ENCODE results near the gene GP1BB. TPM values are rescaled to one million over a fixed set of nuclear protein-coding genes. Genes with fewer than 3 reads are reported as not detected.

GP1BB gene
- total RNA-seq, 1 experiment from 2014 or later: 3.6 TPM

- no peak overlapping the region for H3K4me3 ChIP-seq (ENCODE audit: low read depth in 2 of 2, low read length in 2 of 2)
- no peaks in the 10 kb centered on the region for H3K36me3 ChIP-seq (ENCODE audit: control insufficient read depth, insufficient read depth, low read length)
- no peak overlapping the region for H3K27ac ChIP-seq (ENCODE audit: low read length)
- CTCF ChIA-PET: interaction anchor here (0.6 kb wide), 1 partner anchor 16 kb away, joined by 4 read pairs; no protein-coding TSS in a partner anchor
- intact Hi-C loops (cut with micrococcal nuclease; ENCODE audit: unreplicated experiment): no loop called here
- no peaks in the 10 kb centered on the region for H3K9me3 ChIP-seq (ENCODE audit: control insufficient read depth, insufficient read depth, low read depth, low read length)
- POLR2A ChIA-PET: no interaction called here
- H3K4me1 ChIP-seq (ENCODE audit: control insufficient read depth, insufficient read depth, low read length): peaks cover 2% of the 10 kb centered on the region; the same call in 1 of the 2 replicates
- TF ChIP-seq POLR2AphosphoS5 (IDR thresholded peaks at IDR 0.05; ENCODE audit: low read depth, low read length): no peak
- no peak for TF ChIP-seq SIN3A (IDR thresholded peaks at IDR 0.05; ENCODE audit: borderline replicate concordance, insufficient read depth, low read depth, low read length)
- TF ChIP-seq CTCF (IDR thresholded peaks at IDR 0.05): no peak
- TF ChIP-seq REST (IDR thresholded peaks at IDR 0.05; ENCODE audit: insufficient read depth in 1 of 2, low read depth in 2 of 2, low read length in 1 of 2): no peak
- no peak for TF ChIP-seq TCF7L2 (IDR thresholded peaks at IDR 0.05; ENCODE audit: low read depth, low read length)
- ATAC-seq (no peak), DNase-seq (ENCODE audit: low read depth, low spot score) (no peak)
- BruUV-seq (replicated peaks): no TSS peak
- in situ Hi-C loops (cut with HindIII; ENCODE audit: low pct_unique_long_range_greater_than_20kb, low sequenced_read_pairs): no loop called here
- no peaks in the 10 kb centered on the region for H3K27me3 ChIP-seq (ENCODE audit: control insufficient read depth, insufficient read depth, low read length)
These were observed 19.7 kb downstream of the GP1BB start for GRCh38 chr22:19743081-19743480.

GRCh38 chr22:19743651-19744050 lies 20.3 kb downstream of the GP1BB start:
- intact Hi-C loops (cut with micrococcal nuclease; ENCODE audit: unreplicated experiment) (no loop called here), in situ Hi-C loops (cut with HindIII; ENCODE audit: low pct_unique_long_range_greater_than_20kb, low sequenced_read_pairs) (no loop called here)
- no peak for ATAC-seq
- no peaks in the 10 kb centered on the region for H3K9me3 ChIP-seq (ENCODE audit: control insufficient read depth, insufficient read depth, low read depth, low read length)
- no TSS peak for BruUV-seq (replicated peaks)
- ChIA-PET CTCF (interaction anchor here (0.6 kb wide), 1 partner anchor 15 kb away, joined by 4 read pairs; no protein-coding TSS in a partner anchor), POLR2A (no interaction called here)
- H3K27ac ChIP-seq (ENCODE audit: low read length): no peak overlapping the region
- peaks cover 2% of the 10 kb centered on the region; the same call in 1 of the 2 replicates for H3K4me1 ChIP-seq (ENCODE audit: control insufficient read depth, insufficient read depth, low read length)
- no peaks in the 10 kb centered on the region for H3K27me3 ChIP-seq (ENCODE audit: control insufficient read depth, insufficient read depth, low read length)
- DNase-seq (ENCODE audit: low read depth, low spot score): no peak
- no peaks in the 10 kb centered on the region for H3K36me3 ChIP-seq (ENCODE audit: control insufficient read depth, insufficient read depth, low read length)
- H3K4me3 ChIP-seq (ENCODE audit: low read depth in 2 of 2, low read length in 2 of 2): no peak overlapping the region
- no peak for TF ChIP-seq REST (IDR thresholded peaks at IDR 0.05; ENCODE audit: insufficient read depth in 1 of 2, low read depth in 2 of 2, low read length in 1 of 2)
- TF ChIP-seq POLR2AphosphoS5 (IDR thresholded peaks at IDR 0.05; ENCODE audit: low read depth, low read length): no peak
- no peak for TF ChIP-seq TCF7L2 (IDR thresholded peaks at IDR 0.05; ENCODE audit: low read depth, low read length)
- TF ChIP-seq CTCF (IDR thresholded peaks at IDR 0.05): no peak
